K562 (cell line): ENCODE data around the gene MAP3K2. TPM values are rescaled to one million over a fixed set of nuclear protein-coding genes. Genes with fewer than 3 reads are reported as not detected.

Experiments used
- E2F1 ChIP-seq: sonication (generic); formaldehyde crosslinking; IDR thresholded peaks from 2 replicates; pipeline ENCODE4 v1.8.1; 2023; ENCODE audit warnings: mild to moderate bottlenecking, missing genetic modification reagents, moderate library complexity
- GATA2 ChIP-seq: sonication (generic); formaldehyde crosslinking; IDR thresholded peaks from 2 replicates; pipeline ENCODE4 v1.4.0; 2020; ENCODE audit warnings: mild to moderate bottlenecking, missing genetic modification reagents
- RBBP5 ChIP-seq: fragments of 200-600 bp; sonication (generic); IDR thresholded peaks from 2 replicates; pipeline ENCODE4 v1.6.1; 2012; ENCODE audit warnings: borderline replicate concordance, mild to moderate bottlenecking, low read length, control low read depth, inconsistent platforms; ENCODE audit not compliant: insufficient read depth, poor library complexity, severe bottlenecking
- RERE ChIP-seq: sonication (generic); formaldehyde crosslinking; IDR thresholded peaks from 2 replicates; pipeline ENCODE4 v1.8.0; 2023; ENCODE audit warnings: missing genetic modification reagents, mild to moderate bottlenecking, borderline replicate concordance
- TCF3 ChIP-seq: sonication (generic); formaldehyde crosslinking; IDR thresholded peaks from 2 replicates; pipeline ENCODE4 v1.4.0; 2020; ENCODE audit warnings: mild to moderate bottlenecking, missing genetic modification reagents
- ZNF77 ChIP-seq: fragments of 250-450 bp; sonication (Bioruptor Pico); IDR thresholded peaks from 2 replicates; pipeline ENCODE4 v1.5.0; 2020
- polyA plus RNA-seq, 8 experiments: library from polyadenylated mRNA; depleted of rRNA in 4 of 8; stranded (reverse) in 5 of 8; unstranded in 3 of 8; fragments of >200 nt; fragmentation: Nextera tagmentation in 2 of 8; fragmentation: Illumina TruSeq in 1 of 8; extraction: Ambion mirVana in 2 of 8; extraction: Trizol in 1 of 8; gene quantifications; 2 replicates each; pipeline versions ENCODE4 v1.2.1 to v1.2.3, GENCODE V29; 2011 to 2014; ENCODE audit warnings: inconsistent platforms in 1 of 8, missing spikeins in 1 of 8
- total RNA-seq, 7 experiments: library from RNA; depleted of rRNA in 6 of 7; stranded (reverse); fragments of >200 nt in 6 of 7; fragmentation: Illumina TruSeq in 2 of 7; extraction: Trizol in 2 of 7; gene quantifications; 2 replicates each; pipeline versions ENCODE4 v1.2.1 to v1.2.3, GENCODE V29; 2011 to 2021; ENCODE audit warnings: low replicate concordance in 1 of 7
- TF ChIP-seq, protein P1 (sequence below): fragments of 450-650 bp; IDR thresholded peaks from 2 replicates; pipeline ENCODE4 v1.7.0; 2016; ENCODE audit warnings: borderline replicate concordance
- TF ChIP-seq, protein P2 (sequence below): fragments of 250-450 bp; sonication (Bioruptor Pico); IDR thresholded peaks from 2 replicates; pipeline ENCODE4 v1.4.0; 2020; ENCODE audit warnings: mild to moderate bottlenecking, moderate library complexity

MAP3K2 gene
- total and polyA plus RNA-seq, 9 of the 15 experiments (the other 6 are each of a cell fraction or from before 2014, with no cell fraction given), result 1.2 to 14.2 (median 5.7) TPM

- TF ChIP-seq RERE (CRISPR knock-in tag), result no peak
- TF ChIP-seq ZNF77 (CRISPR knock-in tag), result no peak
- no peak for TF ChIP-seq E2F1 (CRISPR knock-in tag)
- no peak for TF ChIP-seq GATA2
- TF ChIP-seq TCF3 (CRISPR knock-in tag), result no peak; the same call in 1 of the 2 replicates
- TF ChIP-seq, protein P1, sequence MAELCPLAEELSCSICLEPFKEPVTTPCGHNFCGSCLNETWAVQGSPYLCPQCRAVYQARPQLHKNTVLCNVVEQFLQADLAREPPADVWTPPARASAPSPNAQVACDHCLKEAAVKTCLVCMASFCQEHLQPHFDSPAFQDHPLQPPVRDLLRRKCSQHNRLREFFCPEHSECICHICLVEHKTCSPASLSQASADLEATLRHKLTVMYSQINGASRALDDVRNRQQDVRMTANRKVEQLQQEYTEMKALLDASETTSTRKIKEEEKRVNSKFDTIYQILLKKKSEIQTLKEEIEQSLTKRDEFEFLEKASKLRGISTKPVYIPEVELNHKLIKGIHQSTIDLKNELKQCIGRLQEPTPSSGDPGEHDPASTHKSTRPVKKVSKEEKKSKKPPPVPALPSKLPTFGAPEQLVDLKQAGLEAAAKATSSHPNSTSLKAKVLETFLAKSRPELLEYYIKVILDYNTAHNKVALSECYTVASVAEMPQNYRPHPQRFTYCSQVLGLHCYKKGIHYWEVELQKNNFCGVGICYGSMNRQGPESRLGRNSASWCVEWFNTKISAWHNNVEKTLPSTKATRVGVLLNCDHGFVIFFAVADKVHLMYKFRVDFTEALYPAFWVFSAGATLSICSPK, result no peak
- no peak for TF ChIP-seq RBBP5
- TF ChIP-seq, protein P2, sequence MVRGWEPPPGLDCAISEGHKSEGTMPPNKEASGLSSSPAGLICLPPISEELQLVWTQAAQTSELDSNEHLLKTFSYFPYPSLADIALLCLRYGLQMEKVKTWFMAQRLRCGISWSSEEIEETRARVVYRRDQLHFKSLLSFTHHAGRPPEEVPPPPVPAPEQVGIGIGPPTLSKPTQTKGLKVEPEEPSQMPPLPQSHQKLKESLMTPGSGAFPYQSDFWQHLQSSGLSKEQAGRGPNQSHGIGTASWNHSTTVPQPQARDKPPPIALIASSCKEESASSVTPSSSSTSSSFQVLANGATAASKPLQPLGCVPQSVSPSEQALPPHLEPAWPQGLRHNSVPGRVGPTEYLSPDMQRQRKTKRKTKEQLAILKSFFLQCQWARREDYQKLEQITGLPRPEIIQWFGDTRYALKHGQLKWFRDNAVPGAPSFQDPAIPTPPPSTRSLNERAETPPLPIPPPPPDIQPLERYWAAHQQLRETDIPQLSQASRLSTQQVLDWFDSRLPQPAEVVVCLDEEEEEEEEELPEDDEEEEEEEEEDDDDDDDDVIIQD (CRISPR knock-in tag), result no peak
Measured at GRCh38 chr2:127408004-127408806, 20.4 kb upstream of the MAP3K2 start (continued).
